ENCODE measurements around the gene NVL.

- TF ChIP-seq EP300 (IDR thresholded peaks at IDR 0.05) (no peak), POLR2A (IDR thresholded peaks at IDR 0.05) (no peak), POLR2AphosphoS5 (IDR thresholded peaks at IDR 0.05) (no peak)
These were observed 103.0 kb downstream of the NVL start for GRCh38 chr1:224226849-224227502.

Data from gastroesophageal sphincter (tissue), 2 donors.